Stimulated activated CD4-positive, alpha-beta T cell treated with anti-CD3 and anti-CD28 coated beads, Interleukin-2, amount 100 ng/mL, for 48 hours (primary cell): ENCODE results near the gene OXT.
"Not testable (repeated sequence)": the region's sequence is repeated elsewhere in the genome, so short reads cannot be mapped to it uniquely, and the experiment has no call there.

ENCODE experiments used
- DNase-seq, 2 donors: peaks; one replicate each; pipeline ENCODE4 v3.0.0-alpha.2; 2020

OXT gene

GRCh38 chr20:3051385-3052019, 19.9 kb upstream of the OXT start:
- DNase-seq = no peak

- no peak for DNase-seq
Measured at GRCh38 chr20:3059489-3059888, 11.9 kb upstream of the OXT start.

- DNase-seq = not testable (repeated sequence)
Measured at GRCh38 chr20:3064119-3064518, 7.3 kb upstream of the OXT start.

GRCh38 chr20:3067139-3068014, 4.0 kb upstream of the OXT start:
- no peak for DNase-seq

- no peak for DNase-seq
Measured at GRCh38 chr20:3068075-3068474, 3.3 kb upstream of the OXT start.

- DNase-seq = no peak
Measured at GRCh38 chr20:3068986-3069900, 2.2 kb upstream of the OXT start.

- no peak for DNase-seq
Measured at GRCh38 chr20:3070725-3071124, 695 bp upstream of the OXT start.

- no peak for DNase-seq
Measured at GRCh38 chr20:3071266-3071609, 182 bp upstream of the OXT start.

- DNase-seq = no peak
Measured at GRCh38 chr20:3072530-3073250, 1.3 kb downstream of the OXT start.

GRCh38 chr20:3073251-3073643, 1.8 kb downstream of the OXT start:
- not testable (repeated sequence) for DNase-seq

GRCh38 chr20:3074812-3075211, 3.4 kb downstream of the OXT start:
- no peak for DNase-seq

GRCh38 chr20:3075315-3075714, 3.9 kb downstream of the OXT start:
- DNase-seq = not testable (repeated sequence)

GRCh38 chr20:3077618-3078134, 6.3 kb downstream of the OXT start:
- DNase-seq = no peak

- DNase-seq = no peak
Measured at GRCh38 chr20:3080939-3081388, 9.5 kb downstream of the OXT start.

- no peak for DNase-seq
Measured at GRCh38 chr20:3081641-3082040, 10.2 kb downstream of the OXT start.

GRCh38 chr20:3082306-3082951, 11.0 kb downstream of the OXT start:
- no peak for DNase-seq

- DNase-seq = no peak
Measured at GRCh38 chr20:3082955-3083952, 11.8 kb downstream of the OXT start.

- no peak for DNase-seq
Measured at GRCh38 chr20:3084283-3084985, 13.0 kb downstream of the OXT start, which contains the start of gene AVP. AVP (minus strand) TSS chr20:3084724; CDS start chr20:3084674, 50 bp downstream.

- no peak for DNase-seq
Measured at GRCh38 chr20:3084986-3085360, 13.6 kb downstream of the OXT start.

GRCh38 chr20:3085571-3086072, 14.2 kb downstream of the OXT start:
- no peak for DNase-seq
